A673 (cell line): ENCODE data around the gene IKZF3.

Source experiments
- CTCF ChIP-seq: fragments of 300-800, 200-600 bp; sonication (generic); conservative IDR thresholded peaks from 2 replicates; pipeline ENCODE4 v1.5.1; 2017; ENCODE audit warnings: low read depth, mild to moderate bottlenecking, antibody characterized with exemption, low read length, moderate library complexity, mixed read lengths
- EZH2 ChIP-seq: fragments of 200-600 bp; sonication (generic); IDR thresholded peaks from 2 replicates; pipeline ENCODE4 v1.6.1; 2017; ENCODE audit warnings: borderline replicate concordance, low read depth, mild to moderate bottlenecking, mixed read lengths, antibody characterized with exemption, low read length; ENCODE audit not compliant: poor library complexity, severe bottlenecking

DNA sequence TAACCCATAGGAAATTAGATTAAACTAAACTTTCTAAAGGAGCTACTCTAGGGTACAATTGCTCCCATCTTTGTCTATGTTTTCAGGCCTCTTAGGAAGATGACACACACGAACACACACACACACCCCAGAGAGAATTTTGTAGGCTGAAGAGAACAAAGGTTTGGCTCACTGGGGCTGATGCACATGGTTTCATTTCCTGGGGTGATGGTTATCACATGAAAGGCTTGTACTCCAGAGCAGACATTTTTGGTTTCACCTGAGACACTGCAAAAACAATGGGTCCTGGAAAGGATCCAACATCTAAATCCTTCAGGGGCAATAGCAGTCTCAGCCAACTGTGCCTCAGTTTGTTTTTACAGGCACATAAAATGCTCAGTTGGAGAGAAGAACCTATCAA, 63.6 kb downstream of the IKZF3 start:
- TF ChIP-seq CTCF (no peak), EZH2 (no peak)
